A673 (cell line): Measurements from ENCODE around the gene PISD. TPM values are rescaled to one million over a fixed set of nuclear protein-coding genes. Genes with fewer than 3 reads are reported as not detected.

ENCODE experiments used
- BruUV-seq: library from RNA; stranded (reverse); fragments of 400-500 nt; replicated peaks from 2 replicates; lab custom pipeline; 2021; lab: Mats Ljungman, UMichigan
- CTCF ChIA-PET: fragments of 300-600 bp; sonication (Branson Sonifier 250); formaldehyde crosslinking; loops from one replicate; lab custom pipeline; 2022; ENCODE audit warnings: antibody characterized with exemption; lab: Charles Lee
- POLR2A ChIA-PET: fragments of 300-600 bp; sonication (Branson Sonifier 250); formaldehyde crosslinking; loops from one replicate; lab custom pipeline; 2022; ENCODE audit warnings: antibody characterized with exemption; ENCODE audit not compliant: low non-redundant PET; lab: Charles Lee
- DNase-seq: peaks from one replicate; pipeline ENCODE4 v3.0.0-alpha.2; 2015; ENCODE audit warnings: low spot score
- H3K27ac ChIP-seq: fragments of 200-600 bp; sonication (generic); 2 replicates; pipeline ENCODE4 v1.5.1; 2016; ENCODE audit warnings: mixed run types, low read depth, mild to moderate bottlenecking, mixed read lengths, antibody characterized with exemption, low read length; ENCODE audit not compliant: poor library complexity, severe bottlenecking
- H3K27me3 ChIP-seq: fragments of 200-600 bp; sonication (generic); replicated peaks from 2 replicates; pipeline ENCODE4 v1.6.1; 2017; ENCODE audit warnings: mixed run types, low read depth, mild to moderate bottlenecking, mixed read lengths, antibody characterized with exemption, low read length; ENCODE audit not compliant: insufficient read depth, poor library complexity
- H3K36me3 ChIP-seq: fragments of 200-600 bp; sonication (generic); 2 replicates; pipeline ENCODE4 v1.6.1; 2016; ENCODE audit warnings: mixed run types, mild to moderate bottlenecking, mixed read lengths, antibody characterized with exemption, low read length; ENCODE audit not compliant: insufficient read depth, poor library complexity, severe bottlenecking
- H3K4me1 ChIP-seq: fragments of 200-600 bp; sonication (generic); 2 replicates; pipeline ENCODE4 v1.6.1; 2017; ENCODE audit warnings: mixed run types, mild to moderate bottlenecking, mixed read lengths, antibody characterized with exemption, low read length; ENCODE audit not compliant: insufficient read depth, poor library complexity, severe bottlenecking
- H3K4me3 ChIP-seq: fragments of 200-600 bp; sonication (generic); 2 replicates; pipeline ENCODE4 v1.5.1; 2016; ENCODE audit warnings: low read depth, mixed run types, mild to moderate bottlenecking, mixed read lengths, low read length; ENCODE audit not compliant: poor library complexity, severe bottlenecking
- H3K9me3 ChIP-seq: fragments of 200-600 bp; sonication (generic); 2 replicates; pipeline ENCODE4 v1.6.1; 2016; ENCODE audit warnings: mixed run types, low read depth, mild to moderate bottlenecking, mixed read lengths, antibody characterized with exemption, low read length; ENCODE audit not compliant: poor library complexity, severe bottlenecking
- EZH2 ChIP-seq: fragments of 200-600 bp; sonication (generic); IDR thresholded peaks from 2 replicates; pipeline ENCODE4 v1.6.1; 2017; ENCODE audit warnings: borderline replicate concordance, low read depth, mild to moderate bottlenecking, mixed read lengths, antibody characterized with exemption, low read length; ENCODE audit not compliant: poor library complexity, severe bottlenecking
- intact Hi-C: fragments of 100-400 bp; cut with micrococcal nuclease; formaldehyde crosslinking; loops from one replicate; pipeline ENCODE4 v1.10.0; 2022; ENCODE audit not compliant: unreplicated experiment
- total RNA-seq: library from RNA; stranded (reverse); gene quantifications from 2 replicates; pipeline ENCODE4 v1.2.3, GENCODE V29; 2021
- TF ChIP-seq, protein P1 (sequence below): fragments of 300-800, 200-600 bp; sonication (generic); conservative IDR thresholded peaks from 2 replicates; pipeline ENCODE4 v1.5.1; 2017; ENCODE audit warnings: low read depth, mild to moderate bottlenecking, antibody characterized with exemption, low read length, moderate library complexity, mixed read lengths

Gene PISD
- total RNA-seq, 1 experiment from 2014 or later: 39.0 TPM

DNA sequence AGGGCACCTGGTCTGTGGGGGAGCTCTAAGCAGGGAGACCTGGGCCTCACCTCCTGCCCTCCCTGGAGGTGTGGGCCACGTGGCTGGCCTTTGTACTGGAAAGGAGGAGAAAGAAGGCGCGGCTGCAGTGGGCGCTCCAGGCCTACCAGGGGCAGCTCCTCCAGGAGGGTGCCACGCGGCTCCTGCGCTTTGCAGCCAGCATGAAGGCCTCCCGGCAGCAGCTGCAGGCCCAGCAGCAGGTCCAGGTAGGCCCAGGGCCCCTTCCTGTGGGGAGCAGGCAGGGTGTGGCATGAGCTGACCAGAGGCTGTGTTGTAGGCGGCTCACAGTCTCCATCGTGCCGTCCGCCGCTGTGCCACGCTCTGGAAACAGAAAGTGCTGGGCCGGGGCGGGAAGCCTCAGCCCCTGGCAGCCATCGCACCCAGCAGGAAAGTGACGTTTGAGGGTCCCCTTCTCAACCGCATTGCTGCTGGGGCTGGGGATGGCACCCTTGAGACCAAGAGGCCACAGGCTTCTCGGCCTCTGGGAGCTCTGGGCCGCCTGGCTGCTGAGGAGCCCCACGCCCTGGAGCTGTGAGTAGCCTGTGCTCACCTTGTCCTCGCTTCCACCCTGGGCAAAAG lies 48.6 kb downstream of the PISD start:
- BruUV-seq: no TSS peak
- no peak for DNase-seq
- TF ChIP-seq EZH2: no peak
- TF ChIP-seq, protein P1, sequence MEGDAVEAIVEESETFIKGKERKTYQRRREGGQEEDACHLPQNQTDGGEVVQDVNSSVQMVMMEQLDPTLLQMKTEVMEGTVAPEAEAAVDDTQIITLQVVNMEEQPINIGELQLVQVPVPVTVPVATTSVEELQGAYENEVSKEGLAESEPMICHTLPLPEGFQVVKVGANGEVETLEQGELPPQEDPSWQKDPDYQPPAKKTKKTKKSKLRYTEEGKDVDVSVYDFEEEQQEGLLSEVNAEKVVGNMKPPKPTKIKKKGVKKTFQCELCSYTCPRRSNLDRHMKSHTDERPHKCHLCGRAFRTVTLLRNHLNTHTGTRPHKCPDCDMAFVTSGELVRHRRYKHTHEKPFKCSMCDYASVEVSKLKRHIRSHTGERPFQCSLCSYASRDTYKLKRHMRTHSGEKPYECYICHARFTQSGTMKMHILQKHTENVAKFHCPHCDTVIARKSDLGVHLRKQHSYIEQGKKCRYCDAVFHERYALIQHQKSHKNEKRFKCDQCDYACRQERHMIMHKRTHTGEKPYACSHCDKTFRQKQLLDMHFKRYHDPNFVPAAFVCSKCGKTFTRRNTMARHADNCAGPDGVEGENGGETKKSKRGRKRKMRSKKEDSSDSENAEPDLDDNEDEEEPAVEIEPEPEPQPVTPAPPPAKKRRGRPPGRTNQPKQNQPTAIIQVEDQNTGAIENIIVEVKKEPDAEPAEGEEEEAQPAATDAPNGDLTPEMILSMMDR: no peak
- Histone ChIP-seq H3K27ac (no peak overlapping the region), H3K9me3 (no peaks in the 10 kb centered on the region), H3K27me3 (no peaks in the 10 kb centered on the region), H3K36me3 (peaks cover 5% of the 10 kb centered on the region), H3K4me1 (no peaks in the 10 kb centered on the region), H3K4me3 (no peak overlapping the region)
- ChIA-PET CTCF (no interaction called here), POLR2A (no interaction called here)
- intact Hi-C loops: no loop called here

DNA sequence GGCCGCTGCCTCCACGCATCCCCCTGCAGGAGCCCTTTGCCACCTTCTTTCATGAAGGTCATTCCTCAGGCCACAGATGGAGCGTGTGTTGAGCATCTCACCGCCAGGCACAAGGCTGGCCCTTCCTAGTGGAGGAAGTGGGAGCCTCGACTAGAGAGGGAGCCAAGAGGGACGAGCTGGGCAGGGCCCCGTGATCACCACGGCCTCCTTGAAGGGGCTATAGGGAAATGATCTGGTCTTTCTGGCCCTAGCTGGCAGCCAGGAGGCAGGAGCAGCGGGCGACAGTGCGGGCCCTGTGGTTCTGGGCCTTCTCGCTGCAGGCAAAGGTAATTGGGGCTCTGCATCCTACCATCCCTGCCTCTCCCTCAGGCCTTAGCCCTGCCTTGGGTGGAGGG lies 49.1 kb downstream of the PISD start:
- CTCF ChIA-PET: no interaction called here
- Histone ChIP-seq H3K4me1 (no peaks in the 10 kb centered on the region), H3K4me3 (no peak overlapping the region), H3K9me3 (no peaks in the 10 kb centered on the region), H3K27ac (no peak overlapping the region), H3K36me3 (peaks cover 5% of the 10 kb centered on the region), H3K27me3 (no peaks in the 10 kb centered on the region)
- no peak for DNase-seq
- intact Hi-C loops: no loop called here
- no TSS peak for BruUV-seq
- TF ChIP-seq EZH2: no peak
- TF ChIP-seq, protein P1: no peak
- POLR2A ChIA-PET: no interaction called here

DNA sequence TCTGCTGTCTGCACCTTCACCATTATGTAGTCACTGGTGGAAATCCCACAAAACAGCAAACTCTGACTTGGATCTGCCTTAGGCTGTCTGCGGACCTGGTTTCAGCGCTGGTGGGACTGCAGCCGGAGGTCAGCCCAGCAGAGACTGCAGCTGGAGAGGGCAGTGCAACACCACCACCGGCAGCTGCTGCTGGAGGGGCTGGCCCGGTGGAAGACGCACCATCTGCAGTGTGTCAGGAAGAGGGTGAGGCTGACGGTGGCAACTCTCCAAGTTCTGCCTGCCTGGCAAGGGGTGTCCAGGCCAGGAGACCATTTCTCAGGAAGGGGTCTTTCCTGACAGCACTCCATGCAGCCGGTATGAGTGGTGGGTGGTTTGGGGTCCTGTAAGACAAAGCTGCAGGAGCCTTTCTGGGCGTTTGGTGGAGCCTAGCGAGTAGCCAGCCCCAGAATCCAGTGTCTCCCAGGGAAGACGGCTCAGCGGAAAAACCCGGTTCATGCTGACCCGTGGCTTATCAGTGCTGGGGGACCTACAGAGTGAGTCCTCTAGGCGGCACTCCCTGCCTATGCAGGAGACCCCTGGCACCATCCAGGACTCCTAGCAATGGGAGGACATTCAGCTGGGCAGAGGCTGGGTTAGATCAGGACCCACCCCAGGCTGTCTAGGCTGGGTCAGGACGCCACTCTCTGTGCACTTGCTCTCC lies 50.8 kb downstream of the PISD start:
- Histone ChIP-seq H3K9me3 (no peaks in the 10 kb centered on the region), H3K4me3 (no peak overlapping the region), H3K4me1 (no peaks in the 10 kb centered on the region), H3K27ac (no peak overlapping the region), H3K27me3 (no peaks in the 10 kb centered on the region), H3K36me3 (peaks cover 2% of the 10 kb centered on the region)
- TF ChIP-seq, protein P1: no peak
- TF ChIP-seq EZH2: no peak
- DNase-seq: no peak
- no TSS peak for BruUV-seq
- ChIA-PET POLR2A (no interaction called here), CTCF (no interaction called here)
- intact Hi-C loops: no loop called here
